ELR (cell line): Measurements from ENCODE around the gene ZCCHC24.
A peak's percentile ranks its signal among the peaks of the same experiment; 100 is the strongest.

Experiments used
- DNase-seq: peaks from one replicate; pipeline ENCODE4 v3.0.0-alpha.2; 2015; ENCODE audit warnings: low read depth

The ZCCHC24 gene

DNA sequence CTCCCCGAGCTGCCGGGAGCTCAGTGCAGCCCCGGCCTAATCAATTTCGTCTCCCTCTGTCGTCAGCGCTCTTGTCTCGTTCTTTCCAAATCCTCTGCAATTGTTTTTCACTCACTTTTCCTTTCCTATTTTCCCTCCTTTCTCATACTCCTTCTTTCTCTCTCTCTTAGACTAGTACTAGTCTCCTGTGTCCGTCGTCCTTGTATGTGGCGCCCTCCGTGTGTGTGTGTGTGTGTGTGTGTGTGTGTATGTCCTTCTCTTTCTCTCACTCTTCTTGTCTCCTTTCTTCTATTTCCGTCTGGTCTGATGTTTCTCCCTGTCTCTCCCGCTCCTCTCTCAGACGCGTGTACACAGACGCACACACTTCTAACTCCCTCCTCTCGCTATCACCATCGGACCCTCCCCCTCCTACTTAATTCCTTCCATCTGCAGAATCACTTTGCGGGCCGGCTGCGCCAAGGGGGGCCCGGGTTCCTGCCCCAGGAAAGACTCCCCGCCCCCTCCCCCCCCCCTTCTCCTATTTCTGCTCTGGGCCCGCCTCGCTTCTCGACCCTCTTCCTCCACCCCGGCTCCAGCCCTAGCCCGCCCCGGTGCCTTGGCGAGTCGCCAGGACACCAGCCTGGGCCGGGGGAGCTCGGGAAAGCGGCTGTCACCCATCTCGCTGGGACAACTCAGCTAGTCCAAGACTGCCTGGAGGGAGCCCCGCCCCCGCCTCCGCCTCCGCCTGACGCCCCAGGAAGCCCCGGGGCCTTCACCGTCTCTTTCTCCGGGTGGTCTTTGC is 743 bp upstream of the ZCCHC24 start:
- DNase-seq: peak; percentile 53

DNA sequence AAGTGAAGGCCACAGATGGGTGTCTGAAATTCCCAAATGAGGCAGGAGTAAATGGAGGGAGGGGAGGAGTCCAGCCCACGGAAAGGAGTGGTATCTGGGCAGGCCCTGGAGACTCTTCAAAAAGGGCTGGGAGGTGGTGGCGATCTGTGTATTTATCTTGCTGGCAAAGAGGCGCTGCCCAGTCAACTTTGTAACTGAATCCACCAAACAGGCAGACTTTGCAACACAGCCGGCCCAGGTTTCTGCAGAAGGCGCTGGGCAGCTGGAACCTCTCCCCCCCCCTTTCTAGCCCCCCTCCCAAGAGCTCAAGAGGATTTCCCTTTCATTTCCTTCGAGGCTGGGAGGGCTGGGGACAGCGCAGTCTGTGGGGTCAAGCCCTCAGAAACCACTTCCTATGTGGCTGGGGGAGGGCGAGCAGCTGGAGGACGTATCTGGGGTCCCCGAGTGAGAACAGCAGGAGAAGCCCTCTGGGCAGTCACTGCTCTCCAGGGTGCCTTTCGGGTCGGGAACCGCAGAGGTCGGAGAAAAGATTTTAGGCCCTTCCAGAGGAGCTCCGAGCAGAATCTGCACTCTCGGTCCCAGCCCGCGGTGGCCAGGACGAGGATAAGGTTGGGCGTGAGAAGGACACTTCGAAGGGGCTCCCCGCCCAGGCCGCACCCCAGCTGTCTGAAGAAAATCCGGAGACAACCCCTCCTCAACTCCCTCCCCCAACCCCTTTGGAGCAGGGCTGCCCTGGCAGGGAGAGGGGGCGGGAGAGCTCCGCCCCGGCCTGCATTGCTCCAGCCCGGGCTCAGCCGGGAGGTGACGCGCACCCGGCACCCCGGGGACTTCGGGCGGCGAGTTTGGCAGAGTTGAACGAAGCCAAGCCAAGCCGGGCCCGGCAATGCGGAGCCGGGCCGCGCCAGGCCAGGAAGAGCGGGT is 965 bp downstream of the ZCCHC24 start:
- peak; percentile 71 for DNase-seq

DNA sequence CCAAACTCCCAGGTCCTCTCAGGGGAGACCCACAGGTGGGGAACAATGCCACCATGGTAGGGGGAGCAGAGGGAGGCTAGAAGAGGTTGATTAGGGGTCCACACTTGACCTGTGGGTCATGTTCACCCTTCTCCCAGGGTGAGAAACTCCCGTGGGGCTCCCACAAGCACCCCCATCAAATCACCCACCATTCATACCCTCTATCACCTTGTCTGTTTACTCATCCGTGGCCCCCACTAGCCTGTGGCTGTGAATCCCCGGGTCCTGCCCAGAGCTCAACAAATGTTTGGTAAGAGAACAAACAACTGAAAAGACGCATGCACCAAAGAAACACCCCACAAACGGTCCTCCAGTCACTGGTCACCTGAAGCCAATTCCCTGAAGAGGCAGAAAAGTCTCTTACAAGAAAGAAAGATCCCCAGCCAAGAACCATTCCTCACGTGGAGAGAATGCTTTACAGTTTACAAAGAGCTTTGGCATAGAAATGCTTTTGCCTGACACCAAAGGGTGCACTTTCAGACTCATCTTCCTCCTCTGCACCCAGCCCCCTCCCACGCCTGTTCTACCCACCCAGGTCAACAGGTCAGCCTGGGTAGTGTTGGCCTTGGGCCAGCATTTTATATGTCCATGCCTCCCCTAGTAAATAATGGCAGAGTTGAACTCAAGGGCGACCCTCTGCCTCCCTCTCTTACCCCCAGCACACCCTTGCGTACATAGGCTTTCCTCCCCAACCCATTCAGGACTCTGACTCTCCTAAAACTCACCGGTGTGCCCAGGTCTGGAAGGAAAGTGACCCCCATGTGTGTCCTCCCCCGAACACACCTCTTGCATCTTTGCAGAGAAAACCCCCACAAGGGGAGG is 1.9 kb downstream of the ZCCHC24 start:
- DNase-seq: peak; percentile 25

DNA sequence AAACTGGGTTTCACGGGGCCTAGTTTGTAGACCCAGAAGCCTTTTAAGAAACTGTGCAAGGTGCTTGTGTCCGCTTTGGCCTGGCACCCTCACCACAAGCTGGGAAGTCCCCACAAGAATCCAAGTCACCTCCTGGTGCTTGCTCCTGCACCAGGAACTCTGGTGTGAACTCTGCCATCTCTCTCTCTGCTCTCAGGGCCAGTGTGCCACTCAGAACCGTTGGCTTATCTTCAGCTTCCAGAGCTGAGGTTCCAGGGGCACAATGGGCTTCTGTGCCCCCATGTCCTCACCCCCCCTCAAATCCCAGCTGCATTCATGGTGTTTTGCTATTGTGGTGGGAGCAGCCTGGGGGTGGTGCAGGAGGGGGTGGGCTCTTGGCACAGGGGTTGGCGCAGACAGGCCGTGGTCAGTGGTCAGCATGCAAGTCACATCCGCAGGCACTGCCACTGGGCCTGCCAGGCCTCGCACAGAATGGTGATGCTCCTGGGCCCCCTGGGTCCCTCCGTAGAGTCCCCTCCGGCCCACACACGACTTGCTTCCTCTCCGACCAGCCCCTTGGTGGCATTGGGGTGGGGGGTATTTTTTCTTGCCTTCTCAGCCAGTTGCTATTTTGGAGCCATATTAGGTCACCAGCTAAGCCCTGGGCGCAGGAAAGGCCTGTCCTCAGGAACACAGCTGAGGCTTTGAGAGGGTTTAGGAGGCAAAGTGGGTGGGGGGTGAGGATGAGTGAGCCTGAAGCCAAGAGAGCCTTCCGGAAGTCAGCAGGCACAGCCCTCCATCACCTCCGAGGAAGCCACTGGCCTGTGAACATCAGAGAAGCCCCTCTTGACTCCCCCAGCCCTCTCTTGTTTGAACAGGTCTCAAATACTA is 3.0 kb downstream of the ZCCHC24 start:
- no peak for DNase-seq

DNA sequence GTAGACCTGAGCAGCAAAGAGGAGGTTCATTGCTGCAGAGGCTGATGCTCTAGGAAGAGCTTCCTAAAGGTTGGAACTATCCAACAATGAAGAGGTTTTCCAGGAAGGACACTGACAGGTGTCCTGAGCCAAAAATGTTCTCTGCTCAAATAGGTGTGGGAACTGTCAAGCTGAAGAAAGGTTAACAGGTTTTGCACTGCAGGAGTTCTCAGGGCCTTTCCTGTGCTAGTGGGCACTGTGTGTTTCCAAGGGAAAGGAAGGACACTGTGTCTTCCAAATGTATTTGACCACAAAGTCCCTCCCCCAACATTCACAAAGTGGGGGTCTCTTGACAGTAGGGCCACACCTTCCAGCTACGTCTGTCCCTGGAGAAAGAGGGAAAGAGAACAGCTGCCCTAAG is 4.0 kb downstream of the ZCCHC24 start:
- no peak for DNase-seq

DNA sequence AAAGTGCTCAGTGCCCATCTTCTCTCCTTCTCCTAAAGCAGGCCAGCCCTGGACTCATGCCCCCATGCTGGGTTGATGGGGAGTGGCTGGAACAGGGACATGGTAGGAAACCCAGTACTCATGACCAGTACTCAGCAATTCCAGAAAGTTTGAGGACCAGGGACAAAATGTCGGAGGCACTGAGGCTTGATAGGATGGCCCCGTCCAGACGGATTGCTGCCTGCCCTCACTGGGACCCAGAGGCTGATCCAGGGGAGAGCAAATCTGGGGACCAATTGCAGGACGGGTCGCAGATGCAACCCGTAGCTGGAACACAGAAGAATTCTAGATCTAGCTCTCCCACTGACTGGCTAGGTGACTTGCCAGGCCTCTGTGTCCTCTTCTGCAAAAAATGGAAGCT is 5.1 kb downstream of the ZCCHC24 start:
- DNase-seq: no peak

DNA sequence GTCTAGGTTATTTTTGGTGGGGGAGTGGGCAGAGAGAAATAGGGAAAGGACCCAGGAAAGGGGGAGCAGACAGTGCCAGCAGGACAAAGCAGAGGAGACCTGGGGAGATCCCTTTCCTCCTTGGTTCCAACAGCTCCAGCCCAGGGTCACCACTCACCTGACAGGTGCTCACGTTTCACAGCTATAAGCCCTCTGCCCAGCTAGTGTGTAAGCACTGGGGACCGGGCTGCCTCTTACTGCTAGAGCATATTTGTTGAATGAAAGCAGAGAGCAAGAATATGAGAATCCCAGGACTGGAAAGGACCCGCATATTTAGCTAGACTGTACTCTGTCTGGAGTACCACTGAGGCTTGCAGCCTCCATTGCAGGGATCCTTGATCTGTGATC is 6.7 kb downstream of the ZCCHC24 start:
- DNase-seq: no peak

DNA sequence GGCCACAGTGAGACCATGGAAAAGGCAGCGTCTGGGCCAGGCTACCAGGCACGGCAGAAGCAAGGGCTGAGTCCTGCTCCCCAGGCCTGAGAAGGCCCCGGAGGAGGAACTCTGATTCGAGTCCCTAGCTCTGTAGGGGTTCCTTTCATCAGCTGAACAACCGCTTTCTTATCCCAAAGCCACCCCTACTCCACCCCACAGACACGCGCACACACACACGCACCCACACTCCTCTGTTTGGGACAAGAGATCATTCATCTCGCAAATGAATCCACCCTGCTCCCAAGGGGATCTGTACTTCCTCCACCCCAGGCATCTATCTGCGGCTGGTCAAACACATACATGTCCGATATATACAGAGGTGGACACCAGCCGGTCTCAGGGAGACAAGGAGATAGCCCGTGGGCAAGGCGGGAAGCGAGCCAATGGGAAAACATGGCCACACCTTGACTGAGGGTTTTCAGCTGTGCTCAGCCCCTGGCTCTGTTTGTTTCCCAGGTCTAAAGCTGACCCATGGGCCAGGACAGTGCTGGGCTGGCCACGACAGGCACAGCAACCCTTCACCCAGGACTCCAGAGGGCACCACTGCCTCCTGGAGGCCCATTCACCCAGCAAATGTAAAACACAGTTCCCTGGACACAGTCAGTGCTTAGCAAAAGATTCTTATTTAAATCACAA is 7.3 kb downstream of the ZCCHC24 start:
- no peak for DNase-seq

DNA sequence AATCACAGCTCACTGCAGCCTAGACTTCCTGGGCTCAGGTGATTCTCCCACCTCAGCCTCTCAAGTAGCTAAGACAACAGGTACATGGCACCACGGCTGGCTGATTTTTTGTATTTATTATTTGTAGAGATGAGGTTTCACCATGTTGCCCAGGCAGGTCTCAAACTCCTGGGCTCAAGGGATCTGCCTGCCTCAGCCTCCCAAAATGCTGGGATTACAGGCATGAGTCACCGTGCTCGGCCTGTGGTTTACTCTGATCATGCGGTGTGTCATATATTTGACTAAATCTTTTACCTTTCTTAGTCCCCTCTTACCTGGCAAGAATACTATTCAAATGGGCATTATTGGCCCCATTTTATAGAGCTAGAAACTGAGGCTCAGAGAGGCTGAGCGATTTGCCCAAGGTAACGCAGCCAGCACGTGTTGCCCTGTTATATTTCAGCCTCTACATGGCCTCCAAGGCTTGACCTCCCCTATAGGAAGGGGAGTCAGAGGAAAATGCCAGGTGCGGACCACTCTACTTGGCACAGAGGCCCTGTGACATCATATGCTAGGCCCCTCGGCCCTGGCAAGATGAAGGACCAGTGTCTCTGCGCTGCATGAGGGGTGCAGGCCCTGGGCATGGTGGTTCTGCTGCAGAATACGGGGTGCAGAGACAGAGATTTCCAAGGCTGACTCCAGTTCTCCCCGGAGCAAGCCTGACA is 8.2 kb downstream of the ZCCHC24 start:
- DNase-seq: peak; percentile 65

DNA sequence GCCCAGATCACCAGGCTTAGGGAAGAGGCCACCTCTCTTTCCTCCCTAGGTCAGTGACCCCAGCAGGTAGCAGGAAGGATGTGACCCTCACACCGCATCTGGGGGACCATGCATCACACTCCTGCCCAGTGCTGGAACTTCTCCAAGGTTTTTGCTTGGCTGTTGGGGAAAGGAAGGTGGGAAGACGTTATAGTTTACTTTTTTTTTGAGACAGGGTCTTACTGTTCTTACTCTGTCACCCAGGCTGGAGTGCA is 8.6 kb downstream of the ZCCHC24 start:
- no peak for DNase-seq

DNA sequence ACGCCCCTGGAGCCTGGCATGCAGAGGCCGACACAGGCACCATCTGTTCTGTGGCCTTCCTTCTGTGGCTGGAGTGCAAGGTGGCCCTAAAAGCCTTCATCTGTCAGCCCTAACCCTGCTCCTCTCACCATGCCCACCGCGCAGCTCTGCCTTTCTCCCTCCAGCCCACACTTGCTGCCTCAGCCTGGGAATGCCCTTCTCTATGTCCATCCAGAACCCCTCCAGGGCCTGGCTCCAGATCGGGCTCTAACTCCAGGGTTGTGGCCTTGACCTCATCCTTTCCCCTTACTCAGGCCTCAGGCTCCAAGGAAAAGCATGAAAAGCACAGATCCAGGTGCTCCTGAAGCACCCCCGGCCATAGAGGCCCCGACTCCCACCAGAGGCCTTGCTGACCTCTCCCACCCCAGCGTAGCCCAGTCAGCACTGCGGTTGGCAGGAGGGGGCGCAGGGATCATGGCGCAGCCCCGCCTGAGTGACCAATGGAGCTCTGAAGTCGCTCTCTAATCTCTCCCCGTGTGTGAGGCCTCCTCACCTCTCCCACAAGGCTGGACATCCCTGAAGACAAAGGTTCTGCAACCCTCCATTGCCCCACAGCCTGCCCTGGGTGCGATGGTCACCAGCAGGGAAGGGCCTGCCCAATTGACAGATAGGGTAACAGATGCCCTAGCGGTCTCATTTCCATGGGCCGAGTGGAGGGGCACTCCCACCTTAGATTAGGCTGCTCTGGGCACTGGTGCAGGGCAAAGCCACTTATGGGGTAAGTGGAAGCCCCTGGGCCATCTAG is 9.2 kb downstream of the ZCCHC24 start:
- no peak for DNase-seq

DNA sequence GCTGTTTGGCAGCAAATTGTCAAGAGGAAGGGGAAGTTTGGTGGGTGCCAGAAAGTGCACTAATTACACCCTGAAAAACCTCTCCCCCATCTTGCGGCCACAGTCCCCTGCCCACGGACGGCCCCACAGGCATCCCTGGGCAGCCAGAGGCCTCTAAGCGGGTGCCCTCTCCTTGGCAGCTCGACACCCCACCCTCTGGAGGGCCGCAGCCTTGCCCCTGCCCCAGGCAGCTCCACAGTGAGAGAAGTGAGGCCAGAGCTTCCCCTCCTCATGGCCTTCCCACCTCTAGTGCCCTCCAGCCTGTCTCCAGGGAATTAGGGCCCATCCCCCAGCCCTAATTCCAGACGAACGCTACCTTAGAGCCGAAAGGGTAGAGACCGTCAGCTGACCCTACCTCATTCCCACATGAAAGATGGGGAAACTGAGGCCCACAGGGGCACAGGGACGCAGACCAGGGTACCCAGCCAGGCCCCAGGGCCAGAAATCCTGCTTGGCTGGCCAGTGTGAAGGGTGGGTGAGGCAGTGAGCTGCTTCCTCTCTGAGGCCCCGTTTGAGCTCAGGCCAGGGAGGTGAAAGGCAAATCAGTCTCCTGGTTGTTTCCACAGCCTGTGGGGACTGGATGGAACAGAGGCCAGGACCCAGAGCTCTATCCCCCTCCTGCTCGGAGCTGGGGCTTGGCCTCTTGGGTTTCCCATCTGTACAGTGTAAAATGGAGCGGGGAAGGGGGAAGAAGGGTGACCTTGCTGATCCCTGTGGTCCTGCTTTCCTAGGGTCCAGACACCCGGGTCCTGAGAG is 10.0 kb downstream of the ZCCHC24 start:
- peak; percentile 27 for DNase-seq

DNA sequence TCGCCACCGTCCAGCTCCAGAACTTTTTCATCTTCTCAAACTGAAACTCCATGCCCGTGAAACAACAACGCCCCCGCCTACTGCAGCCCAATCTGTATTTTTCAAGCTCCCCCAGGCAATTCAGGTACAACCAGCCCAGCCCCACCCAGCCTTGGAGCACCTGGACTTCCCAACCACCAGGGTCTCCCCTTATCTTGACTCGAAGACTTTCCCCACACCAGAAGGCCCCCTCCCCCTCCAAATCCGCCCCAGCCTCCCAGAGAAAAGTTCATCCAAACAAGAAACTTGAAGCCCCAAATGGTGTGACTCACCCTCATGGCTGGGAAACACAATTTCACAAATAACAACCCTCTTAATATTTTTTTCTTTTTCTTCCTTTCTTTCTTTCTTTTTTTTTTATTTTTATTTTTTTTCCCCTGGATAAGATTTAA is 10.6 kb downstream of the ZCCHC24 start:
- DNase-seq: peak; percentile 71

DNA sequence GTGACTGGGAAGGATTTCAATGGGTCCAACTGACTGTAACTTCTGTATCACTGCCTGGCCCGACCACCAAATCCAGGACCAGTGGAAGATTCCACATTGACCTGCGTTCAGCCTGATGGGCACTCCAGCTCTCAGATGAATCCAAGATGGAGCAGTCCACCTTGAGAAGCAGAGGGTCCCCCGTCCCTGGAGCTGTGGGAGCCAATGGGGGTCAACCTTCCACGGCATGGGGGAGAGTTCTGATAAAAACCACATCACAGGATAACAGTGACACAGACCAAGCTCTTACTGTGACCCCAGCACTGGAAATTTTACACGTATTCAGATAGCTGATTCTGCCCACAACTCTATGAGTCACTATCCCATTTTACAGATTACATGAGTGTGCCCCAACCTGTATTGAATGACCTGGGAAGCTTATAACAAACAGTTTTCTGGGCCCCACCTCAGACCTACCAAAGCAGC is 11.2 kb downstream of the ZCCHC24 start:
- DNase-seq: peak; percentile 71

DNA sequence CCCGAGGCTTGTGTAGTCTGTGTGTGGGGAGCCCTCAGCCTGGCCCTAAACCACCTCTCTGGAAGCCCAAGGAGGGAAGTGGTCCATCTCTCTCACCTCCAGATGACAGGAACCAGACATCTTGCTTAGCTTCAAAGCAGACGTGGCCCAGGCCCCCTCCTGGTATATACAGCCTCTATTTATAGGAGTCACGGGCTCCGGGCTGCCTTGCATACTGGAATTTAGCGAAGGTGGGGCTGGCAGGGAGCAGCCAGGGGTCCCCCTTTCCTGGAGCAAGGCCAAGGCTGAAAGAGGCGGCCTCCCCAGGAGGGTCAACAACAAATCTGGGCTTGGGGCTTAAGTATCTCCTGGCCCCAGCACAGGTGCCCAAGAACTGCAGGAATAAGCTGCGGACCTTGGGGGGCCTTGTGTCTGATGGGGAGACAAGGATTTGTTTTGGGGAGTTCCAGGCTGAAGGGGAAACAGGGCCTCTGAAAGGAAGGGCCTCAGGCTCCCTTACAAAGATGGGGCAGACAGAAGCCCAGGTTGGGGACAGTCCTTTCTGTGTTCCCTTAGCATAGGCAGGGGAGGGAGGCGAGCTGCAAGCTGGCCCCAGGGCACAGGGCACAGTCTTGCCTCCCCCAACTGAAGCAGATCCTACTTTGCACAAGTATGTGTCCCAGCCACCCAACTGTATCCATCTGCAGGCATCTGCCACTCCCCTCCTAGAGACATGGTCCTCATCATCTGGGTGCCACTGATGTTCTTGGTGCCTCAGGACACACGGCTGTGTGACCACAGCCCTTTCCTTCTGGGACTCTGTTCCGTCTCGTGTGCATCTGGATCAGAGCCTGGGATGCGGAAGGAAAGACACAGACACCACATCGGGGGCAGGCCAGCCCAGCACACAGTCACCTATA is 11.9 kb downstream of the ZCCHC24 start:
- DNase-seq: no peak

DNA sequence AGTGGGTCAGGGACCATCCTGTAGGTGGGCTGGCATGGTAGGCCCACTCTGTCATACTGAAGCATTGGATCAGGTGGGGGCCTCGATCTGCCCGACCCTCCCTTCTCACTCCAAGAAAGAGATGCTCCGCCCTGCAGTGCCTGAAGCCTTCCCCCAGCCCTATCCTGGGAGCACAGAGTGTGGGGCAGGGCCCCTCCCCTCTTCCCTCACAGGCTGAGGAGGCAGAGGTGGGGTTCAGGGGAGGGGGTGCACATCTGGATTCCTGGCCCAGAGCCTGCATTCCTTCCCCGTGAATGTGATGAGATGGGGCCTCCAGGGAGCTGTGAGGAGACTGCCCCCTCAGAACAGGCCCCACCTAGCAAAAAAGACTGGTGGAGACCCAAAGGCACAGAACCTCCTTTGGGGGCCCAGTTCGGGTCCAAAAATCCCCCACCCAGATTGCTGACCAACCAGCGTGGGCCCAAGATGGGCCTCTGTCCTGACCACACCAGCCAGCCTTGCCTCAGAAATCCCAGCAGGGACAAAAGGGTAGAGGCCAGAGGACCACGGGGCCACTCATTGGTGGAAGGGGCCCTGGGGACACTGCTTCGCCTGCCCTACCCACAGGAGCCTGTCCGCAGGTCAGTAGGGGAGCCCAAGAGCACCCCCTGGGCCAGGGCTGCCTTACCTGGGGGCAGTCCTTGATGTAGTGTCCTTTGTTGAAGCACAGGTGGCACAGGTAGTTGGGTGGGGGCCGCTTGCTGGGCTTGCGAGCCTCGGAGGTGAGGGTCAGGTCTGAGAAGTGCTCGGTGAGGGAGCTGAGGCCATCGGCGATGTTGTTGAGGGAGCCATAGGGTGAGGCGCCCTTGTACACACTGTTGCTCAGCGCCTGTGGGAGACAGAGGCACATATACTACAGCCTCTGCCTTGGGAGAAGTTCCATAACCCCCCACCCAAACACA is 13.3 kb downstream of the ZCCHC24 start:
- no peak for DNase-seq
